ENCODE measurements around the gene DNAJB8. TPM values are rescaled to one million over a fixed set of nuclear protein-coding genes. Genes with fewer than 3 reads are reported as not detected.

DNAJB8 gene
- polyA plus RNA-seq, 1 experiment, result not detected

- no peak overlapping the region for H3K4me3 ChIP-seq (ENCODE audit: low read depth, low read length)
- H3K27me3 ChIP-seq (ENCODE audit: control insufficient read depth, insufficient read depth, low read length), result no peaks in the 10 kb centered on the region
- CTCF ChIA-PET, result interaction anchor here (0.6 to 2.0 kb wide), 3 partner anchors 10 to 245 kb away, joined by 3 to 16 read pairs (median 4); no protein-coding TSS in a partner anchor
- POLR2A ChIA-PET, result no interaction called here
- DNase-seq (ENCODE audit: low read depth), result no peak
- no peaks in the 10 kb centered on the region for H3K36me3 ChIP-seq (ENCODE audit: control insufficient read depth, insufficient read depth, low read length)
- TF ChIP-seq, protein P1, sequence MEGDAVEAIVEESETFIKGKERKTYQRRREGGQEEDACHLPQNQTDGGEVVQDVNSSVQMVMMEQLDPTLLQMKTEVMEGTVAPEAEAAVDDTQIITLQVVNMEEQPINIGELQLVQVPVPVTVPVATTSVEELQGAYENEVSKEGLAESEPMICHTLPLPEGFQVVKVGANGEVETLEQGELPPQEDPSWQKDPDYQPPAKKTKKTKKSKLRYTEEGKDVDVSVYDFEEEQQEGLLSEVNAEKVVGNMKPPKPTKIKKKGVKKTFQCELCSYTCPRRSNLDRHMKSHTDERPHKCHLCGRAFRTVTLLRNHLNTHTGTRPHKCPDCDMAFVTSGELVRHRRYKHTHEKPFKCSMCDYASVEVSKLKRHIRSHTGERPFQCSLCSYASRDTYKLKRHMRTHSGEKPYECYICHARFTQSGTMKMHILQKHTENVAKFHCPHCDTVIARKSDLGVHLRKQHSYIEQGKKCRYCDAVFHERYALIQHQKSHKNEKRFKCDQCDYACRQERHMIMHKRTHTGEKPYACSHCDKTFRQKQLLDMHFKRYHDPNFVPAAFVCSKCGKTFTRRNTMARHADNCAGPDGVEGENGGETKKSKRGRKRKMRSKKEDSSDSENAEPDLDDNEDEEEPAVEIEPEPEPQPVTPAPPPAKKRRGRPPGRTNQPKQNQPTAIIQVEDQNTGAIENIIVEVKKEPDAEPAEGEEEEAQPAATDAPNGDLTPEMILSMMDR (IDR thresholded peaks at IDR 0.05; ENCODE audit: insufficient read depth, low read depth, low read length), result no peak
Observed at GRCh38 chr3:128415773-128416577, 50.7 kb downstream of the DNAJB8 start.

DNA sequence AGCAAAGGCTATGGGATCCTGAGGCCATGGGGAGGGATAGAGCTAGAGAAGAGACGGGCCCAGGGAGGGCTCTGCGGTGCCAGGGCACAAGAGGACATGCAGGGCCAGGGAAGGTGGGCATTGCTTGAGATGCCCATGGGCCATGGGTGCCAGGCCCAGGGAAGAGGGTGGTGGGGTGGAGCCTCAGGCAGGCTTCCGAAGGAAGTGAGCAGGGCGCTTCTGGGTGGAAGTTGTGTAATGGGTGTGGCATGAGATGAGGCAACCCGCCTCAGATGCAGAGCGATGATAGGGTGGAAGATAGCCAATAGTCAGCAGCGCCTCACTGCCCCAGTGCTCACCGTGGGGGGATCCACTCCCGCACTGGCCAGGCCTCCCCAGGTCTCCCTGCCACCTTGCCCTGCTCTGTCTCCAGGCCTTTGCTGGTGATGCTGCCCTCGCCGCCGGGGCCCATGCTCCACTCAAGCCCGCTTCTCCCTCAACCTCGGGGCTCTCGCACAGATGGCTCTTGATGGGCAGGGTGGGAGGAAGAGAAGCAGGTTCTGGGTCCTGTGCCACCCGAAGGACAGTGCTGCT lies 51.4 kb downstream of the DNAJB8 start:
- H3K36me3 ChIP-seq (ENCODE audit: control insufficient read depth, insufficient read depth, low read length), result no peaks in the 10 kb centered on the region
- POLR2A ChIA-PET, result no interaction called here

GRCh38 chr3:128413413-128414205 lies 53.1 kb downstream of the DNAJB8 start:
- no peaks in the 10 kb centered on the region for H3K36me3 ChIP-seq (ENCODE audit: control insufficient read depth, insufficient read depth, low read length)
- POLR2A ChIA-PET, result no interaction called here
- no peak for DNase-seq (ENCODE audit: low read depth)
- H3K4me3 ChIP-seq (ENCODE audit: low read depth, low read length), result no peak overlapping the region
- H3K27me3 ChIP-seq (ENCODE audit: control insufficient read depth, insufficient read depth, low read length), result no peaks in the 10 kb centered on the region
- TF ChIP-seq, protein P1 (IDR thresholded peaks at IDR 0.05; ENCODE audit: insufficient read depth, low read depth, low read length), result no peak
- CTCF ChIA-PET, result interaction anchor here (1.0 kb wide), 1 partner anchor 12 kb away, joined by 7 read pairs; no protein-coding TSS in a partner anchor

More for the DNA sequence above, 51.4 kb downstream of the DNAJB8 start:
- CTCF ChIA-PET, result interaction anchor here (0.7 to 2.0 kb wide), 2 partner anchors 11 to 163 kb away, joined by 3 to 16 read pairs; no protein-coding TSS in a partner anchor
- no peak for DNase-seq (ENCODE audit: low read depth)
- Histone ChIP-seq H3K4me3 (ENCODE audit: low read depth, low read length) (no peak overlapping the region), H3K27me3 (ENCODE audit: control insufficient read depth, insufficient read depth, low read length) (no peaks in the 10 kb centered on the region)
- TF ChIP-seq, protein P1 (IDR thresholded peaks at IDR 0.05; ENCODE audit: insufficient read depth, low read depth, low read length), result no peak

DNA sequence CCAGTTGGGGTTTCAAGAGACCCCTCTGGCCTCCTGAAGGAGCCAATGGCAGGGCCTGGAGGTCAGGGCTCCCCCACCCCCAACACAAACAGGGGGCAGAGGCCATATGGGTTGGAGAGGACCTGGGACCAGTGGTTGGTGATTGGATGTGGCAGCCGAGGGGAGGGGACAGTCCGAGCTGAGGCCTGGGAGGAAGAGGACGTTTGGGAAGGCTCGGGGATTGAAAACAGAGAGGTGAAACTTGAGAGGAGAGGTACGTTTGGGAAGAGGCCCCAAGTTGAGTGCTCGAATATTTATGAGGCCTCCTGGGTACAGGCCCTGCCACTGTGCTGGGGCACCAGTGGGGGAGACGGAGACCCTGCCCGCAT lies 53.7 kb downstream of the DNAJB8 start:
- DNase-seq (ENCODE audit: low read depth), result no peak
- POLR2A ChIA-PET, result no interaction called here
- Histone ChIP-seq H3K27me3 (ENCODE audit: control insufficient read depth, insufficient read depth, low read length) (no peaks in the 10 kb centered on the region), H3K4me3 (ENCODE audit: low read depth, low read length) (no peak overlapping the region), H3K36me3 (ENCODE audit: control insufficient read depth, insufficient read depth, low read length) (no peaks in the 10 kb centered on the region)
- CTCF ChIA-PET, result no interaction called here
- TF ChIP-seq, protein P1 (IDR thresholded peaks at IDR 0.05; ENCODE audit: insufficient read depth, low read depth, low read length), result no peak

Other genes with a start within 250 kb of the DNAJB8 start
- 8.3 and 13.4 TPM in 2 replicates for gene GATA2, start 26.3 kb upstream of the DNAJB8 start, polyA plus RNA-seq (2011; rRNA removed)
- 370 and 463 TPM in 2 replicates for gene RPN1, start 183.9 kb upstream of the DNAJB8 start, polyA plus RNA-seq (2011; rRNA removed)